CD4-positive, alpha-beta T cell treated with Interleukin-10 for 1 hour (primary cell): ENCODE results near the gene SRPK2.
"Not testable (repeated sequence)": the region's sequence is repeated elsewhere in the genome, so short reads cannot be mapped to it uniquely, and the experiment has no call there.

Experiments
- DNase-seq: peaks from one replicate; pipeline ENCODE4 v3.0.0-alpha.2; 2020

SRPK2 gene

DNA sequence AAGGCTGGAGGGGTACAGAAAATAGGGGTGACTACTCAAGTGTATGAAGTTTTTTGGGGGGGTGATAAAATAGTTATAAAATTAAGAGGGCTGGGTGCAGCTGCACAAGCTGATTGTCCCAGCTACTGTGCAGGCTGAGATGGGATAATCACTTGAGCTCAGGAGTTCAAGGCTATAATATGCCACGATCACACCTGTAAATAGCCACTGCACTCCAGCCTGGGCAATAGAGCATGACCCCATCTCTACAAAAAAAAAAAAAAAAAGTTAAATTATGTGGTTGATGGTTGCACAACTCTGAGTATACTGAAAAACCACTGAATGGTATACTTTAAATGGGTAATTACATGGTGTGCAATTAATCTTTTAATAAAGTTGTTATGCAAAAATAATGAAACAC is 172.9 kb downstream of the SRPK2 start:
- no peak for DNase-seq

GRCh38 chr7:105215182-105215581 is 173.5 kb downstream of the SRPK2 start:
- DNase-seq: no peak

GRCh38 chr7:105213611-105214010 is 175.1 kb downstream of the SRPK2 start:
- no peak for DNase-seq

GRCh38 chr7:105212212-105212611 is 176.5 kb downstream of the SRPK2 start:
- DNase-seq: no peak

GRCh38 chr7:105210721-105211205 is 178.0 kb downstream of the SRPK2 start:
- DNase-seq: peak; percentile 1

GRCh38 chr7:105209870-105210269 is 178.9 kb downstream of the SRPK2 start:
- peak; percentile 23 for DNase-seq

GRCh38 chr7:105209433-105209832 is 179.3 kb downstream of the SRPK2 start:
- no peak for DNase-seq

DNA sequence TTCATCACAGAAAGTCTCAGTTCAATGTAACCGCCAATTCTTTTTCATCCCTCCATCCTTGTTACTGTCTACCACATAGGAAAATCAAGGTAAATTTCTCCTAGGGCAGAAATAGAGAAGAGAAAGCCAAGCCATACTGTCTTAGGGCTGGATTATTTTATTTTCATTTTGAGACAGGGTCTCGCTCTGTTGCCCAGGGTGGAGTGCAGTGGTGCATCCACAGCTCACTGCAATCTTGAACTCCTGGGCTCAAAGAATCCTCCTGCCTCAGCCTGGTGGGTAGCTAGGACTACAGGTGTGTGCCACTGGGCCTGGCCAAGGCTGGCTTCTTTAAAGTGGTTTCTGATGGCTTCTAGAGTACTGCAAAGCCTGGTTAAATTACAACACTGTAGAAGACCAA is 181.7 kb downstream of the SRPK2 start:
- no peak for DNase-seq

DNA sequence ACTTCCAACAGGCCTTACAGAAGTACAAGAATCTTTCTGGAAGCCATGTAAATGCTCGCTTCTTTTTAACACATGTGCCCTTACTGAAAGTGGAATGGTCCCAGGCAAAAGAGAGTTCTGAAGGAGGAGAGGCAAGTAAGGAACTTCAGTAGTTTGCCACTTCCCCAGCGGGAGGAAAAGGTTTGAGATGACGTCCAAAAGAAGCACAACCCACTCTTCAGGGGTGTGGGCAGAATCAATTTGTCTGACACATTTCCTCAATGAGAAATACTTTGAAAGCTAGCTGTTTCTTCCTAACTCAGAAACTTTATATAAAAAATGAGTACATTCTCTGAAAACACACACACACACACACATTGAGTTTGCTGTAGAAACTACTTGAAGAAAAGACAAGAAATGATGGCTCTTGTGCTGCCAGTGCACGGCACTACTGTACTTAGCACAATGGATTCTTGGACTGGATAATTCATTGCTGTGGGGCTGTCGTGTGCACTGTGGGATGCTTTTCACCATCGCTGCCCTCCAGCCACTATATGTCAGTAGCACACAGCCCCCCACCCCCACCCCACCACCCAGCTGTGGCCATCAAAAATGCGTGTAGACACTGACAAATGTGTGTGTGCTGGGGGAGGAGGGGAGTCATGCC is 183.0 kb downstream of the SRPK2 start:
- peak; percentile 21 for DNase-seq

GRCh38 chr7:105204953-105205352 is 183.8 kb downstream of the SRPK2 start:
- no peak for DNase-seq

GRCh38 chr7:105204520-105204919 is 184.2 kb downstream of the SRPK2 start:
- no peak for DNase-seq

DNA sequence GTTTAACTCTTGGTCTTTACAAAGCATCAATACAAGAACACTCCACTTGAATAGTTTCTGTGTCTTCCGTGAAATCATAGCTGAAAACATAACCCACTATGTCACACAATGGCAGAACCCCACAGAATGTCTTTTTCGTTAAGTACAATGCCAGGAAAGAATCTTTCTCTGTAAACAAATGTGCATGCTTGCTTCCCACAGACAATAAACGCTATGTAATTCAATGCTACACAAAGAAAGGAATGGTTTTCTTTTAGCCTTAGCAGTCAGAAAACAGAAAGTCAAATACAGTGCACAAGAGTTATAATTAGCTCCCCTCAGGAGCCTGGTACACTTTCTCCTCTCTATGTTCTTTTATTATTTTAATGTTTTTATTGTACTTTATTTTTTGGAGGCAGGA is 186.1 kb downstream of the SRPK2 start:
- no peak for DNase-seq

- DNase-seq: no peak
These were observed 189.3 kb downstream of the SRPK2 start for GRCh38 chr7:105199386-105199785.

- DNase-seq: no peak
These were observed 190.5 kb downstream of the SRPK2 start for GRCh38 chr7:105198223-105198622.

DNA sequence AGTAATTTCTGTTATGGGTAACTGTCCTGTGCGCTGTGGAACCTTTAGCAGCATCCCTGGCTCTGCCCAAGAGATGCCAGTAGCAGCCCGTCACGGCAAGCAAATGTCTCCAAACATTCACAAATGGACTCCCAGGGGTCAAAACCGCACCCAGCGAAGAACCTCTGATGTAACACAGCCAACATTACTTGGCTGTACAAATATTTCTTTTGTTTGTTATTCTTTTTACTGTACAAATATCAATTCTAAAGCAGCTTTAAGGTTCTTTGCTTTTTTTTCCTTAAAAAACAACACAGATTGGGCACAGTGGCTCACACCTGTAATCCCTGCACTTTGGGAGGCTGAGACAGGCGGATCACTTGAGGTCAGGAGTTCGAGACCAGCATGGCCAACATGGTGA is 192.2 kb downstream of the SRPK2 start:
- no peak for DNase-seq

GRCh38 chr7:105195891-105196290 is 192.8 kb downstream of the SRPK2 start:
- no peak for DNase-seq

GRCh38 chr7:105194959-105195358 is 193.8 kb downstream of the SRPK2 start:
- not testable (repeated sequence) for DNase-seq

- no peak for DNase-seq
These were observed 197.4 kb downstream of the SRPK2 start for GRCh38 chr7:105191331-105191730.

- DNase-seq: no peak
These were observed 198.7 kb downstream of the SRPK2 start for GRCh38 chr7:105189859-105190492.

DNA sequence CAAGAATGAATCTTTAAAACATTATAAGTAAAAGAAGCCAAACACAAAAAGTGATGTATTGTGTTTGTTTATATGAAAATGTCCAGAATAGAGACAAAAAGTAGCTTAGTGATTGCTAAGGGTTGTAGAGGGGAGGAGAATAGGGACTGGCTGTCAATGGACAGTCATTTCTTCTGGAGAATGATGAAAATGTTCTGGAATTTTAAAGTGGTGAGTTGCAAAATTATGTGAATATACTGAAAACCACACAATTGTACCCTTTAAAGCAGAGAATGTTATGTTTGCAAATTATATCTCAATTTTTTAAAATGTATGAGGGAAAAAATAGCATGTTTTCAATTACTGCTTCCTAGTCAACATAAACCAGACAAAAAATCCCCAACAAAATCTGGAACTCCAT is 200.5 kb downstream of the SRPK2 start:
- DNase-seq: no peak

DNA sequence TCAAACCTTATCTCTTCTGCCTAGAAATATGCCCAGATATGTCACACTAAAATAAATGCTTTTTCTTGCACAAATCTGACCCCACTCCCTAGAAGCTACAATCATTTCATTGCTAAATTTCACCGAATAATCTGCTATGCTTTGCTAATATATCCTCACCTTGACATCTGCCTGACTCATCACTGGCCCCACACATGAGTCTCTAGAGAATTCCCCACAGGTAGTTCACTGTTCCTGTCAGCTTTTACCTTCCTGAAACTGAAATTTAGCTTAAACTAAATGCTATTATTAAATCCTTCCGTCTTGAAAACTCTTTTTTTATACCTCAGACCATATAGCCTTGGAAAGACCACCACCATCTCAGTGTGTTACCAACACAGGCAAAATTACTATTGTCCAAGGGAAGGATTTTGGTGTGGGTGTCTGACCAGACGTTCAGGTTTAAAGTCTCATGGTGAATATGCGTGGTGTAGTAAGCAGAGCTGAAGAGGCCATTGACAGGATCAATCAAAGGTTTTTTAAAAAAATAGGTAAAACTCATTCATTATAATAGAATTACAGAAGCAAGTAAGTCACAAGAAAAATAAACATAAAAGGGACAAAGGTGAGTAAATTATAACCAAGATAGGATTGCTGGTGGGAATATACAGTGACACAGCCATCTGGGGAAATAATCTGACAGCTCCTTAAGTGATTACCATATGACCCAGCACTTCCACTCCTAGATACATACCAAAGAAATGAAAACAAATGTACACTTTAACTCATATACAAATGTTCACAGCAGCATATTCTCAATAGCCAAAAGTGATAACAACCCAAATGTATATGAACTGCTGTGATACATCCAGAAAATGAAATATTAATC is 201.2 kb downstream of the SRPK2 start:
- no peak for DNase-seq

- DNase-seq: no peak
These were observed 203.3 kb downstream of the SRPK2 start for GRCh38 chr7:105185290-105186010.

- no peak for DNase-seq
These were observed 208.7 kb downstream of the SRPK2 start for GRCh38 chr7:105180002-105180401.
